Breast epithelium (tissue), 4 donors: ENCODE data around the gene UBE3C. TPM values are rescaled to one million over a fixed set of nuclear protein-coding genes. Genes with fewer than 3 reads are reported as not detected.
A peak's percentile ranks its signal among the peaks of the same experiment; 100 is the strongest.

Experiments
- DNase-seq, 2 donors: peaks; one replicate each; pipeline ENCODE4 v3.0.0-alpha.2; 2019; ENCODE audit warnings: low spot score in 2 of 2
- H3K27ac ChIP-seq, 2 donors: fragments of 200-600 bp; sonication (generic) in 1 of 2; one replicate each; pipeline ENCODE4 v1.5.1; 2016 to 2019; ENCODE audit warnings: mild to moderate bottlenecking in 1 of 2
- H3K27me3 ChIP-seq, 2 donors: fragments of 200-600 bp; sonication (generic) in 1 of 2; one replicate each; pipeline versions ENCODE4 v1.5.1 to v1.6.0; 2017 to 2019; ENCODE audit warnings: control low read depth in 1 of 2, mild to moderate bottlenecking in 1 of 2
- H3K36me3 ChIP-seq: fragments of 200-600 bp; one replicate; pipeline ENCODE4 v1.5.1; 2019
- H3K4me1 ChIP-seq, 2 donors: fragments of 200-600 bp; sonication (generic); one replicate each; pipeline ENCODE4 v1.5.1; 2016 to 2019; ENCODE audit warnings: control low read depth in 1 of 2
- H3K4me3 ChIP-seq, 3 donors: fragments of 200-600 bp; sonication (generic); 1 replicate in 2 of 3; 2 replicates in 1 of 3; pipeline ENCODE4 v1.5.1; 2016 to 2019; ENCODE audit warnings: mild to moderate bottlenecking in 3 of 3, moderate library complexity in 2 of 3
- H3K9me3 ChIP-seq, 2 donors: fragments of 200-600 bp; sonication (generic) in 1 of 2; one replicate each; pipeline ENCODE4 v1.5.1; 2016 to 2019; ENCODE audit warnings: control low read depth in 1 of 2
- CTCF ChIP-seq, 3 donors: fragments of 450-650 bp; IDR thresholded peaks; one replicate each; pipeline ENCODE4 v1.5.1; 2016 to 2017; ENCODE audit warnings: antibody characterized with exemption in 3 of 3, mild to moderate bottlenecking in 3 of 3, moderate library complexity in 3 of 3
- POLR2A ChIP-seq: fragments of 450-650 bp; IDR thresholded peaks from one replicate; pipeline ENCODE4 v1.6.1; 2016; ENCODE audit warnings: antibody characterized with exemption, mild to moderate bottlenecking, moderate library complexity
- POLR2AphosphoS5 ChIP-seq, 3 donors: sonication (generic); formaldehyde crosslinking; IDR thresholded peaks; one replicate each; pipeline ENCODE4 v1.6.1; 2017; ENCODE audit warnings: antibody characterized with exemption in 3 of 3
- intact Hi-C: fragments of 100-400 bp; cut with DNase I; formaldehyde crosslinking; loops from one replicate; pipeline ENCODE4 v1.15.1; 2023; ENCODE audit warnings: low total_unique reads
- total RNA-seq, 3 donors: library from RNA; depleted of rRNA; stranded (reverse); fragments of >200 nt; gene quantifications; one replicate each; pipeline ENCODE4 v1.1.0, GENCODE V29; 2016

The UBE3C gene
- total RNA-seq, 3 donors from 2014 or later, result 63.0 to 96.4 (median 87.4) TPM

GRCh38 chr7:157291404-157292080 lies 152.8 kb downstream of the UBE3C start:
- no peaks in the 10 kb centered on the region for H3K27me3 ChIP-seq
- no peaks in the 10 kb centered on the region for H3K4me1 ChIP-seq
- TF ChIP-seq CTCF (IDR thresholded peaks at IDR 0.05) (no peak), POLR2AphosphoS5 (IDR thresholded peaks at IDR 0.05) (no peak), POLR2A (no peak)
- H3K4me3 ChIP-seq, result no peak overlapping the region
- no peaks in the 10 kb centered on the region for H3K36me3 ChIP-seq
- no peak overlapping the region for H3K27ac ChIP-seq
- no peak for DNase-seq
- H3K9me3 ChIP-seq, result no peaks in the 10 kb centered on the region
- intact Hi-C loops, result no loop called here

GRCh38 chr7:157292258-157292657 lies 153.5 kb downstream of the UBE3C start:
- Histone ChIP-seq H3K4me3 (no peak overlapping the region), H3K27me3 (no peaks in the 10 kb centered on the region), H3K4me1 (no peaks in the 10 kb centered on the region), H3K27ac (peak overlapping the region in 1 of 2 donors; percentile 50), H3K9me3 (no peaks in the 10 kb centered on the region), H3K36me3 (no peaks in the 10 kb centered on the region)
- no peak for DNase-seq
- TF ChIP-seq POLR2A, result no peak
- TF ChIP-seq POLR2AphosphoS5 (IDR thresholded peaks at IDR 0.05), result no peak
- TF ChIP-seq CTCF (IDR thresholded peaks at IDR 0.05), result no peak
- intact Hi-C loops, result no loop called here

GRCh38 chr7:157292770-157293412 lies 154.2 kb downstream of the UBE3C start:
- Histone ChIP-seq H3K27ac (peak overlapping the region in 1 of 2 donors; percentile 50), H3K4me1 (no peaks in the 10 kb centered on the region), H3K4me3 (peak overlapping the region in 2 of 3 donors; percentile 32 to 53), H3K27me3 (no peaks in the 10 kb centered on the region), H3K9me3 (no peaks in the 10 kb centered on the region), H3K36me3 (no peaks in the 10 kb centered on the region)
- no peak for DNase-seq
- TF ChIP-seq POLR2AphosphoS5 (IDR thresholded peaks at IDR 0.05) (no peak), POLR2A (no peak), CTCF (IDR thresholded peaks at IDR 0.05) (no peak)
- intact Hi-C loops, result no loop called here

GRCh38 chr7:157293413-157293788 lies 154.7 kb downstream of the UBE3C start:
- no peaks in the 10 kb centered on the region for H3K27me3 ChIP-seq
- intact Hi-C loops, result no loop called here
- peak overlapping the region in 1 of 3 donors; percentile 32 for H3K4me3 ChIP-seq
- H3K4me1 ChIP-seq, result no peaks in the 10 kb centered on the region
- H3K27ac ChIP-seq, result no peak overlapping the region
- TF ChIP-seq POLR2AphosphoS5 (IDR thresholded peaks at IDR 0.05) (no peak), POLR2A (no peak), CTCF (IDR thresholded peaks at IDR 0.05) (no peak)
- DNase-seq, result no peak
- H3K9me3 ChIP-seq, result no peaks in the 10 kb centered on the region
- no peaks in the 10 kb centered on the region for H3K36me3 ChIP-seq

GRCh38 chr7:157294773-157295172 lies 156.0 kb downstream of the UBE3C start:
- Histone ChIP-seq H3K9me3 (no peaks in the 10 kb centered on the region), H3K27ac (no peak overlapping the region), H3K4me3 (no peak overlapping the region), H3K4me1 (no peaks in the 10 kb centered on the region), H3K27me3 (no peaks in the 10 kb centered on the region), H3K36me3 (no peaks in the 10 kb centered on the region)
- no peak for DNase-seq
- no peak for TF ChIP-seq CTCF (IDR thresholded peaks at IDR 0.05)
- TF ChIP-seq POLR2A, result no peak
- TF ChIP-seq POLR2AphosphoS5 (IDR thresholded peaks at IDR 0.05), result no peak
- intact Hi-C loops, result no loop called here
